GM12874 (cell line): ENCODE data around the gene GRIN2A.

Source experiments
- TF ChIP-seq, protein P1 (sequence below): IDR thresholded peaks from 2 replicates; pipeline ENCODE4 v1.5.1; 2011; ENCODE audit warnings: low read depth, mild to moderate bottlenecking, control low read depth, low read length, moderate library complexity; ENCODE audit not compliant: insufficient read depth

Gene GRIN2A

GRCh38 chr16:9703731-9704130 is 478.5 kb downstream of the GRIN2A start:
- TF ChIP-seq, protein P1, sequence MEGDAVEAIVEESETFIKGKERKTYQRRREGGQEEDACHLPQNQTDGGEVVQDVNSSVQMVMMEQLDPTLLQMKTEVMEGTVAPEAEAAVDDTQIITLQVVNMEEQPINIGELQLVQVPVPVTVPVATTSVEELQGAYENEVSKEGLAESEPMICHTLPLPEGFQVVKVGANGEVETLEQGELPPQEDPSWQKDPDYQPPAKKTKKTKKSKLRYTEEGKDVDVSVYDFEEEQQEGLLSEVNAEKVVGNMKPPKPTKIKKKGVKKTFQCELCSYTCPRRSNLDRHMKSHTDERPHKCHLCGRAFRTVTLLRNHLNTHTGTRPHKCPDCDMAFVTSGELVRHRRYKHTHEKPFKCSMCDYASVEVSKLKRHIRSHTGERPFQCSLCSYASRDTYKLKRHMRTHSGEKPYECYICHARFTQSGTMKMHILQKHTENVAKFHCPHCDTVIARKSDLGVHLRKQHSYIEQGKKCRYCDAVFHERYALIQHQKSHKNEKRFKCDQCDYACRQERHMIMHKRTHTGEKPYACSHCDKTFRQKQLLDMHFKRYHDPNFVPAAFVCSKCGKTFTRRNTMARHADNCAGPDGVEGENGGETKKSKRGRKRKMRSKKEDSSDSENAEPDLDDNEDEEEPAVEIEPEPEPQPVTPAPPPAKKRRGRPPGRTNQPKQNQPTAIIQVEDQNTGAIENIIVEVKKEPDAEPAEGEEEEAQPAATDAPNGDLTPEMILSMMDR, result no peak
